Measurements from ENCODE around the gene SYNDIG1. TPM values are rescaled to one million over a fixed set of nuclear protein-coding genes. Genes with fewer than 3 reads are reported as not detected.

Gene SYNDIG1
- total and polyA plus RNA-seq, 2 donors (not counting 1 experiment from before 2014, with no cell fraction given): not detected

DNA sequence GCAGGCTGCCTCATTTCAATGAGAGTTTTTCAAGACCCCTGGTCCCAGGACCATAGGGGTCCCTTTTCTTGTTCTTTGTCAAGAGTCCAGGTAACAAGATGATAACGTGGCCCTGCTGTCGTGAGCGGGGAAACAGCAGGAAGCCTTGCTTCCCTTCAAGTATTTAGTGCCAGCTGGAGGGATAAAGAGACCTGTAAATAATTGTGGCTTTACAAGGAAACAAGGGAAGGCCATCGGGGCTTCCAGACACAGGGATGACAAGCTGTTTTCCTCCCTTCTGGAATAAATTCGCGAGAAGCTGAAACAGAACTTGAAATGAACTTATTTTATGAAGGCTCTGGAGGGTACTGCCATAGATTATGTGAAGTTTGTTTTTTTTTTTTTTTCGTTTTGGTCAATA lies 163.2 kb downstream of the SYNDIG1 start:
- H3K27ac Mint-ChIP-seq: no peak overlapping the region
- Histone ChIP-seq H3K4me2 (replicated peaks; ENCODE audit: low read depth, low read length, poor library complexity, severe bottlenecking) (no peak overlapping the region), H2AFZ (ENCODE audit: insufficient read depth, low read depth, low read length, poor library complexity, severe bottlenecking) (no peak overlapping the region), H3K79me2 (ENCODE audit: control insufficient read depth, insufficient read depth, low read length) (no peaks in the 10 kb centered on the region), H3K4me1 (ENCODE audit: control insufficient read depth in 2 of 2, insufficient read depth in 2 of 2, low read length in 2 of 2) (no peaks in the 10 kb centered on the region), H4K20me1 (ENCODE audit: control insufficient read depth, insufficient read depth, low read length, poor library complexity, severe bottlenecking) (no peaks in the 10 kb centered on the region), H3K27me3 (replicated peaks in 1 of 4; ENCODE audit: control extremely low read depth in 1 of 4, control insufficient read depth in 3 of 4, insufficient read depth in 4 of 4, low read length in 3 of 4) (no peaks in the 10 kb centered on the region), H3K9ac (ENCODE audit: low read length) (no peak overlapping the region), H3K9me3 (ENCODE audit: control extremely low read depth in 1 of 3, control insufficient read depth in 2 of 3, insufficient read depth in 1 of 3, low read length in 2 of 3) (no peaks in the 10 kb centered on the region), H3K27ac (ENCODE audit: low read length in 2 of 2) (no peak overlapping the region), H3K4me3 (ENCODE audit: control extremely low read depth in 1 of 5, extremely low read depth in 1 of 5, insufficient read depth in 1 of 5, low read depth in 2 of 5, low read length in 4 of 5) (no peak overlapping the region), H3K36me3 (replicated peaks in 1 of 2; ENCODE audit: control extremely low read depth in 1 of 2, control insufficient read depth in 1 of 2, extremely low read depth in 1 of 2, insufficient read depth in 2 of 2, low read length in 1 of 2) (no peaks in the 10 kb centered on the region)
- intact Hi-C loops (cut with micrococcal nuclease): no loop called here
- ChIA-PET POLR2A (no interaction called here), CTCF (interaction anchor here (0.7 kb wide), 1 partner anchor 21 kb away, joined by 3 read pairs; no protein-coding TSS in a partner anchor)
- no peak for TF ChIP-seq EZH2 (IDR thresholded peaks at IDR 0.05; ENCODE audit: borderline replicate concordance, insufficient read depth, low read depth, low read length, poor library complexity, severe bottlenecking)
- TF ChIP-seq, protein P1, sequence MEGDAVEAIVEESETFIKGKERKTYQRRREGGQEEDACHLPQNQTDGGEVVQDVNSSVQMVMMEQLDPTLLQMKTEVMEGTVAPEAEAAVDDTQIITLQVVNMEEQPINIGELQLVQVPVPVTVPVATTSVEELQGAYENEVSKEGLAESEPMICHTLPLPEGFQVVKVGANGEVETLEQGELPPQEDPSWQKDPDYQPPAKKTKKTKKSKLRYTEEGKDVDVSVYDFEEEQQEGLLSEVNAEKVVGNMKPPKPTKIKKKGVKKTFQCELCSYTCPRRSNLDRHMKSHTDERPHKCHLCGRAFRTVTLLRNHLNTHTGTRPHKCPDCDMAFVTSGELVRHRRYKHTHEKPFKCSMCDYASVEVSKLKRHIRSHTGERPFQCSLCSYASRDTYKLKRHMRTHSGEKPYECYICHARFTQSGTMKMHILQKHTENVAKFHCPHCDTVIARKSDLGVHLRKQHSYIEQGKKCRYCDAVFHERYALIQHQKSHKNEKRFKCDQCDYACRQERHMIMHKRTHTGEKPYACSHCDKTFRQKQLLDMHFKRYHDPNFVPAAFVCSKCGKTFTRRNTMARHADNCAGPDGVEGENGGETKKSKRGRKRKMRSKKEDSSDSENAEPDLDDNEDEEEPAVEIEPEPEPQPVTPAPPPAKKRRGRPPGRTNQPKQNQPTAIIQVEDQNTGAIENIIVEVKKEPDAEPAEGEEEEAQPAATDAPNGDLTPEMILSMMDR (IDR thresholded peaks at IDR 0.05): no peak
- WGBS (ENCODE audit: insufficient coverage): 82% methylated on average over 4 of the region's 7 CpGs
- H3K27me3 Mint-ChIP-seq: no peaks in the 10 kb centered on the region
- peaks cover 4% of the 10 kb centered on the region for H3K4me1 Mint-ChIP-seq
- no peak overlapping the region for H3K4me3 Mint-ChIP-seq
- no peaks in the 10 kb centered on the region for H3K9me3 Mint-ChIP-seq (ENCODE audit: insufficient read depth)
- no peak for DNase-seq
- no peak for ATAC-seq (ENCODE audit: low read depth)

DNA sequence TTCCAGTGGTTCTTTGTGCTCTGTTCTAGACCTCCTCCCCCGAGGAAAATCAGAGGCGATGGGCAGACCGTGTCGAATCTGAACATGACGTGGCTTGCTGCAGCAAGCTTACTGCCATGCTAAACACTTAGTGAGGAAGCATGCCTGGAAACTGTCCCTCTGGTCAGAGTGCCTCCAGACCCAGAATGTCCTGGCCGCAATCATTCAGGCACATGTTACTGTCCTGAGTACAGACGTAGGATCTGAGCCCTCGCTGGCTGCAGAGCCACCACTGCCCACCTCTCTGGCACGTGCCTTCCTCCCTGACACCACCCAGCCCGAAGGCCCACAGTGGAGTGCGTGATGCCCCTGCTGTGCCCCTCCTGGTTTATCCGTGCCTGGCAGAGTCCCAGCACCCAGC lies 163.6 kb downstream of the SYNDIG1 start:
- no peak for DNase-seq
- 93% methylated on average over 10 of the region's 12 CpGs for WGBS (ENCODE audit: insufficient coverage)
- Histone ChIP-seq H3K4me1 (ENCODE audit: control insufficient read depth in 2 of 2, insufficient read depth in 2 of 2, low read length in 2 of 2) (no peaks in the 10 kb centered on the region), H3K79me2 (ENCODE audit: control insufficient read depth, insufficient read depth, low read length) (no peaks in the 10 kb centered on the region), H4K20me1 (ENCODE audit: control insufficient read depth, insufficient read depth, low read length, poor library complexity, severe bottlenecking) (no peaks in the 10 kb centered on the region), H3K4me3 (ENCODE audit: control extremely low read depth in 1 of 5, extremely low read depth in 1 of 5, insufficient read depth in 1 of 5, low read depth in 2 of 5, low read length in 4 of 5) (no peak overlapping the region), H3K27me3 (replicated peaks in 1 of 4; ENCODE audit: control extremely low read depth in 1 of 4, control insufficient read depth in 3 of 4, insufficient read depth in 4 of 4, low read length in 3 of 4) (no peaks in the 10 kb centered on the region), H3K4me2 (replicated peaks; ENCODE audit: low read depth, low read length, poor library complexity, severe bottlenecking) (no peak overlapping the region), H3K36me3 (replicated peaks in 1 of 2; ENCODE audit: control extremely low read depth in 1 of 2, control insufficient read depth in 1 of 2, extremely low read depth in 1 of 2, insufficient read depth in 2 of 2, low read length in 1 of 2) (no peaks in the 10 kb centered on the region), H3K27ac (ENCODE audit: low read length in 2 of 2) (no peak overlapping the region), H2AFZ (ENCODE audit: insufficient read depth, low read depth, low read length, poor library complexity, severe bottlenecking) (no peak overlapping the region), H3K9ac (ENCODE audit: low read length) (no peak overlapping the region), H3K9me3 (ENCODE audit: control extremely low read depth in 1 of 3, control insufficient read depth in 2 of 3, insufficient read depth in 1 of 3, low read length in 2 of 3) (no peaks in the 10 kb centered on the region)
- Mint-ChIP-seq H3K4me3 (no peak overlapping the region), H3K9me3 (ENCODE audit: insufficient read depth) (no peaks in the 10 kb centered on the region), H3K27me3 (no peaks in the 10 kb centered on the region), H3K4me1 (peaks cover 4% of the 10 kb centered on the region), H3K27ac (no peak overlapping the region)
- POLR2A ChIA-PET: no interaction called here
- intact Hi-C loops (cut with micrococcal nuclease): no loop called here
- no peak for TF ChIP-seq EZH2 (IDR thresholded peaks at IDR 0.05; ENCODE audit: borderline replicate concordance, insufficient read depth, low read depth, low read length, poor library complexity, severe bottlenecking)
- TF ChIP-seq, protein P1 (IDR thresholded peaks at IDR 0.05): no peak
- no peak for ATAC-seq (ENCODE audit: low read depth)
- CTCF ChIA-PET: interaction anchor here (0.7 kb wide), 1 partner anchor 20 kb away, joined by 3 read pairs; no protein-coding TSS in a partner anchor
